Ovary (tissue), 9 donors: ENCODE results near the gene FSTL5. TPM values are rescaled to one million over a fixed set of nuclear protein-coding genes. Genes with fewer than 3 reads are reported as not detected.

ENCODE experiments used
- DNase-seq, 5 donors: peaks; one replicate each; pipeline ENCODE4 v3.0.0-alpha.2; 2019 to 2020
- H3K27ac ChIP-seq, 2 donors: fragments of 200-600 bp; one replicate each; pipeline versions ENCODE4 v1.5.1 to v1.8.0; 2019 to 2022
- H3K27me3 ChIP-seq: fragments of 200-600 bp; one replicate; pipeline ENCODE4 v1.8.0; 2022
- H3K36me3 ChIP-seq: fragments of 200-600 bp; sonication (generic); one replicate; pipeline ENCODE4 v1.5.1; 2019
- H3K4me1 ChIP-seq: one replicate; pipeline ENCODE4 v1.8.1; 2013; ENCODE audit warnings: mild to moderate bottlenecking, moderate library complexity; ENCODE audit not compliant: insufficient read depth
- H3K4me3 ChIP-seq: fragments of 200-600 bp; sonication (generic); one replicate; pipeline ENCODE4 v1.5.1; 2017
- H3K9me3 ChIP-seq, 2 donors: fragments of 200-600 bp in 1 of 2; sonication (generic) in 1 of 2; one replicate each; pipeline versions ENCODE4 v1.5.1 to v1.8.1; 2013 to 2019; ENCODE audit warnings: mild to moderate bottlenecking in 1 of 2, moderate library complexity in 1 of 2
- EP300 ChIP-seq: sonication (generic); formaldehyde crosslinking; IDR thresholded peaks from one replicate; pipeline ENCODE4 v1.6.1; 2017; ENCODE audit warnings: antibody characterized with exemption
- POLR2A ChIP-seq: fragments of 450-650 bp; IDR thresholded peaks from one replicate; pipeline ENCODE4 v1.6.1; 2017; ENCODE audit warnings: antibody characterized with exemption, mild to moderate bottlenecking, moderate library complexity
- WGBS, 3 donors: extraction: QIAGEN DNeasy Blood & Tissue Kit in 1 of 3; methylation state at CpG; one replicate each; pipeline versions ENCODE4 v1.1.5 to v1.1.7; 2013 to 2017; 5-methylcytosine and 5-hydroxymethylcytosine counted together
- intact Hi-C, 4 donors: fragments of 100-400 bp; cut with DNase I; formaldehyde crosslinking; loops; one replicate each; pipeline versions ENCODE4 v1.11.0 to v1.15.1; 2022 to 2023
- polyA plus RNA-seq, 2 donors: library from polyadenylated mRNA; stranded (reverse); fragments of 200-250 nt in 1 of 2; fragments of 350-450 nt in 1 of 2; fragmentation: Illumina TruSeq in 1 of 2; extraction: RNeasy Lipid Tissue Mini Kit (QIAGEN cat#74804) in 1 of 2; gene quantifications; one replicate each; pipeline ENCODE4 v1.2.3, GENCODE V29; 2013 to 2014
- total RNA-seq, 7 donors: library from RNA; depleted of rRNA in 2 of 7; stranded (reverse); fragments of >200 nt in 2 of 7; fragmentation: NEBNext Ultra II Directional in 3 of 7; extraction: Animal tissue kit (Norgen Biotek cat#: 25700) in 3 of 7; gene quantifications; one replicate each; pipeline versions ENCODE4 v1.1.0 to v1.2.4, GENCODE V29; 2016 to 2023
- TF ChIP-seq, protein P1 (sequence below), 3 donors: fragments of 450-650 bp in 2 of 3; fragments of 200-600 bp in 1 of 3; IDR thresholded peaks; one replicate each; pipeline versions ENCODE4 v1.5.1 to v1.8.0; 2016 to 2022; ENCODE audit warnings: antibody characterized with exemption in 3 of 3, mild to moderate bottlenecking in 1 of 3
- donor health status: DM: no; HTN: no; CAD: no; lungs with moderate emphysema.
- donor health status: DM: no; HTN: no; CAD: no.
- donor health status: Bipolar disorder and iron deficiency.
- donor health status: DM: yes; HTN: yes; CAD: no.
- donor health status: DM: no; HTN: no; CAD: no.
- donor health status: DM: yes; HTN: yes; CAD: no.

The FSTL5 gene
- total and polyA plus RNA-seq, 9 donors = 0.05 TPM; not detected in 8

DNA sequence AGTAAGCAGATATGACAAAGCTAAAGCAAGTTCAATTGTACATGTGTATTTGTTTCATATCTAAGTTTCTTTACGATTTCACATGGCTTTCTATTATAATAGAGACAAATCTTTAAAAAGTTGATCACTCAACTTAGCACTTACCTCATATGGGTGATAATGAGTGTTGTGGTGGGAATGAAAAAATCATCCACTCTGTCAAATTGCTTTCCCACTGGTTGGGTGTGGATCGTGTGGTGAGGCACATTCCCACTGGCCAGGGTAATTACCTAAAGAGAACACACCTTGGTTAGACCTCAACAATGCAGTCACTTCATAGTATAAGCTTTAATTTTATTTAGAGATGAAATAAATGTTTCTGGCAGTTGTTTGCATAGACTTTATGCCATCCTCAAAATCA, 708.9 kb downstream of the FSTL5 start:
- Histone ChIP-seq H3K36me3 (no peaks in the 10 kb centered on the region), H3K27me3 (no peaks in the 10 kb centered on the region), H3K4me3 (no peak overlapping the region), H3K9me3 (no peaks in the 10 kb centered on the region), H3K27ac (no peak overlapping the region), H3K4me1 (no peaks in the 10 kb centered on the region)
- intact Hi-C loops = no loop called here
- DNase-seq = no peak
- TF ChIP-seq POLR2A (no peak), EP300 (no peak)
- TF ChIP-seq, protein P1, sequence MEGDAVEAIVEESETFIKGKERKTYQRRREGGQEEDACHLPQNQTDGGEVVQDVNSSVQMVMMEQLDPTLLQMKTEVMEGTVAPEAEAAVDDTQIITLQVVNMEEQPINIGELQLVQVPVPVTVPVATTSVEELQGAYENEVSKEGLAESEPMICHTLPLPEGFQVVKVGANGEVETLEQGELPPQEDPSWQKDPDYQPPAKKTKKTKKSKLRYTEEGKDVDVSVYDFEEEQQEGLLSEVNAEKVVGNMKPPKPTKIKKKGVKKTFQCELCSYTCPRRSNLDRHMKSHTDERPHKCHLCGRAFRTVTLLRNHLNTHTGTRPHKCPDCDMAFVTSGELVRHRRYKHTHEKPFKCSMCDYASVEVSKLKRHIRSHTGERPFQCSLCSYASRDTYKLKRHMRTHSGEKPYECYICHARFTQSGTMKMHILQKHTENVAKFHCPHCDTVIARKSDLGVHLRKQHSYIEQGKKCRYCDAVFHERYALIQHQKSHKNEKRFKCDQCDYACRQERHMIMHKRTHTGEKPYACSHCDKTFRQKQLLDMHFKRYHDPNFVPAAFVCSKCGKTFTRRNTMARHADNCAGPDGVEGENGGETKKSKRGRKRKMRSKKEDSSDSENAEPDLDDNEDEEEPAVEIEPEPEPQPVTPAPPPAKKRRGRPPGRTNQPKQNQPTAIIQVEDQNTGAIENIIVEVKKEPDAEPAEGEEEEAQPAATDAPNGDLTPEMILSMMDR (IDR thresholded peaks at IDR 0.05) = no peak
- 65 to 76% (median 65%) methylated on average over 2 of the region's 2 CpGs for WGBS, 3 donors

DNA sequence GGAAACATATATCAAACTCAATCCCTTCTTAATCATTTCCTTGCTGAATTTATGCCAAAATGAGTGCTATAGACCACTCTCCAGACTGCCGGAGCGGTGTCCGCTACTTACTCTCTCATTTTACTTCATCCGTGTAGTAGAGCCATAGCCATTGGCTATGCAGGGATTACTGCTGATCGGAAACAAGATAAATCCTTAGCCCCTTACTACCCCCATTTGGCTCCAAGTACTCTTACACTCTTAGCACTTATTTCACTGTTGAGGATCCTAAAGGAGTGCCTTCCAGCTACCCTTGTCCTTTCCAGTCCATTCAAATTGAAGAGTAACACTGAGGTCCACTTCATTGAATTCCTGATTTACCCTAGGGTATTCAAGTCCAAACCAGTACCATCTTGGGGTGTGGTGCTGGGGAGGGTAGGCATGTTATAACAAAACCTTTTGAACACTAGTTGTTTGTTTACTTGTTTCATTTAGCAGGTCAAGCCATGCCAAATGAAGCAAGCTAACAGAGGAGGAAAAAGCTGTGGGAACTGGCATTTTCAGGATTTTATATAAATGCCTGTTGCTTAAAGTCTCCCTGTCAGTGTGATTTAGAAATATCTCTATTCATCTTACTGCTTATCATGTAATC, 715.1 kb downstream of the FSTL5 start:
- DNase-seq = no peak
- no peak for TF ChIP-seq EP300
- TF ChIP-seq POLR2A = no peak
- TF ChIP-seq, protein P1 (IDR thresholded peaks at IDR 0.05) = no peak
- Histone ChIP-seq H3K27me3 (no peaks in the 10 kb centered on the region), H3K27ac (no peak overlapping the region), H3K4me3 (no peak overlapping the region), H3K4me1 (no peaks in the 10 kb centered on the region), H3K36me3 (no peaks in the 10 kb centered on the region), H3K9me3 (no peaks in the 10 kb centered on the region)
- WGBS, 3 donors = 44 to 58% (median 50%) methylated on average over 5 of the region's 5 CpGs
- intact Hi-C loops = no loop called here

DNA sequence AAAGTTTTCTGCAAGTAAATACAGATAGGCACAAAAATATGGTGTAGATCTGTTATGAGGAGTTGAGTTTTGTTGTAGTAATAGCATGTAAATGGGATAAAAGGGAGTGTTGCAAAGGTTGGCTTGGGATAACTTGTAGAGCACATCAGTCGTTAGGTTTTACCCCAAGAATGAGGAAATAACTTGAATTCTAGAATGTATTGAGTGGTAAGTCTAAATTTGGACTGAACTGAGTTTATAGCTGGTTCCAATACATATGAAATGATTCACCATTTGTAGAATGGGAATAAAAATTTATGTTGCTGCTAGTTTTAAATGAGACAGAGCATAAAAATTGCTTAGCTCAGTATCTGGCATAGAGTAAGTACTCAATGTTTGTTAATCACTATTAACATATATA, 719.2 kb downstream of the FSTL5 start:
- no peaks in the 10 kb centered on the region for H3K36me3 ChIP-seq
- WGBS, 3 donors = 45 to 60% (median 57%) methylated on average over 1 of the region's 1 CpG
- H3K27me3 ChIP-seq = no peaks in the 10 kb centered on the region
- H3K27ac ChIP-seq = no peak overlapping the region
- H3K9me3 ChIP-seq = no peaks in the 10 kb centered on the region
- no peaks in the 10 kb centered on the region for H3K4me1 ChIP-seq
- DNase-seq = no peak
- TF ChIP-seq EP300 (no peak), POLR2A (no peak)
- TF ChIP-seq, protein P1 (IDR thresholded peaks at IDR 0.05) = no peak
- intact Hi-C loops = no loop called here
- H3K4me3 ChIP-seq = no peak overlapping the region

DNA sequence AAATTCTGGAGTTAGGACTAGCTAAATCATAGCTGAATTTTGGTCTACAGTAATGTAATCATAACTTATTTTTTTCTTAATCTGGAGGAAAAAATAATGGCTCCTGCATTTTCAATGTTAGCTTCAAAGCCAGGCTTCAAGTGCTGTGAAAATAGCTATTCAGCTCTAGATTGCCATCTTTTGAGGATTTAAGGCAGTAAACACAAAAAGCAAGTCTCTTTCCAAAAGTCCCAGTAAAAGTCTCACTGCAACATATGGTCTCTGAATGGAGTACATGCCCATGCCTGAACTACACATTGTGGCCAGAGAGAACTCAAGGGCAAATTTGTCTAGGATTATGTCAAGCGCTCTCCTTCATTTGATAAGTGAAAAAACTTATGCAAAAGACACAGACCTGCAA, 720.9 kb downstream of the FSTL5 start:
- DNase-seq = no peak
- H3K4me3 ChIP-seq = no peak overlapping the region

More for the DNA sequence above, 720.9 kb downstream of the FSTL5 start:
- WGBS, 3 donors = 80 to 92% (median 89%) methylated on average over 1 of the region's 1 CpG
- TF ChIP-seq, protein P1 (IDR thresholded peaks at IDR 0.05) = no peak
- TF ChIP-seq POLR2A = no peak
- TF ChIP-seq EP300 = no peak
- intact Hi-C loops = no loop called here
- Histone ChIP-seq H3K27me3 (no peaks in the 10 kb centered on the region), H3K27ac (no peak overlapping the region), H3K4me1 (no peaks in the 10 kb centered on the region), H3K36me3 (no peaks in the 10 kb centered on the region), H3K9me3 (no peaks in the 10 kb centered on the region)
